GM06990 (cell line): ENCODE data around the gene TFDP2.
"Not testable (repeated sequence)": the region's sequence is repeated elsewhere in the genome, so short reads cannot be mapped to it uniquely, and the experiment has no call there.

Experiments
- DNase-seq: peaks from one replicate; pipeline ENCODE4 v3.0.0-alpha.2; 2011; ENCODE audit not compliant: insufficient read length; ENCODE audit errors: extremely low read depth
- H3K27me3 ChIP-seq: replicated peaks from 2 replicates; pipeline ENCODE4 v1.6.0; 2011; ENCODE audit warnings: low read length; ENCODE audit not compliant: control insufficient read depth, insufficient read depth
- H3K36me3 ChIP-seq: 2 replicates; pipeline ENCODE4 v1.5.1; 2011; ENCODE audit warnings: low read length; ENCODE audit not compliant: control insufficient read depth, insufficient read depth
- H3K4me3 ChIP-seq: replicated peaks from 2 replicates; pipeline ENCODE4 v1.5.1; 2011; ENCODE audit warnings: low read depth, mild to moderate bottlenecking, control low read depth, low read length
- CTCF ChIP-seq: IDR thresholded peaks from 2 replicates; pipeline ENCODE4 v1.5.1; 2011; ENCODE audit warnings: low read length, control low read depth, mild to moderate bottlenecking, inconsistent platforms; ENCODE audit not compliant: insufficient read depth, poor library complexity, severe bottlenecking

TFDP2 gene

GRCh38 chr3:141933421-141934300 is 215.7 kb downstream of the TFDP2 start:
- DNase-seq = no peak
- no peak for TF ChIP-seq CTCF
- H3K36me3 ChIP-seq = peaks cover 1% of the 10 kb centered on the region; the same call in 1 of the 2 replicates
- no peaks in the 10 kb centered on the region for H3K27me3 ChIP-seq
- H3K4me3 ChIP-seq = no peak overlapping the region

- peaks cover 1% of the 10 kb centered on the region; the same call in 1 of the 2 replicates for H3K36me3 ChIP-seq
- no peak for TF ChIP-seq CTCF
- no peak for DNase-seq
- H3K4me3 ChIP-seq = no peak overlapping the region
- H3K27me3 ChIP-seq = no peaks in the 10 kb centered on the region
These were observed 218.5 kb downstream of the TFDP2 start for GRCh38 chr3:141930801-141931200.

GRCh38 chr3:141929341-141929995 is 219.9 kb downstream of the TFDP2 start:
- Histone ChIP-seq H3K4me3 (no peak overlapping the region), H3K36me3 (peaks cover 1% of the 10 kb centered on the region), H3K27me3 (no peaks in the 10 kb centered on the region)
- TF ChIP-seq CTCF = no peak
- DNase-seq = no peak

GRCh38 chr3:141928631-141929270 is 220.6 kb downstream of the TFDP2 start:
- peaks cover 1% of the 10 kb centered on the region for H3K36me3 ChIP-seq
- no peak for DNase-seq
- no peak overlapping the region for H3K4me3 ChIP-seq

GRCh38 chr3:141926929-141927328 is 222.4 kb downstream of the TFDP2 start:
- DNase-seq = no peak
- no peaks in the 10 kb centered on the region for H3K27me3 ChIP-seq
- no peak overlapping the region for H3K4me3 ChIP-seq
- peaks cover 1% of the 10 kb centered on the region for H3K36me3 ChIP-seq
- no peak for TF ChIP-seq CTCF

More at GRCh38 chr3:141928631-141929270, 220.6 kb downstream of the TFDP2 start:
- TF ChIP-seq CTCF = no peak
- no peaks in the 10 kb centered on the region for H3K27me3 ChIP-seq

GRCh38 chr3:141925677-141926076 is 223.7 kb downstream of the TFDP2 start:
- not testable (repeated sequence) for H3K27me3 ChIP-seq, DNase-seq, H3K36me3 ChIP-seq, H3K4me3 ChIP-seq
